ENCODE results near the gene NSD2.

GRCh38 chr4:1982124-1983052 is 111.2 kb downstream of the NSD2 start:
- TF ChIP-seq FOXK2 (IDR thresholded peaks at IDR 0.05) (no peak), ZNF384 (IDR thresholded peaks at IDR 0.05) (no peak), ELF4 (IDR thresholded peaks at IDR 0.05) (no peak), SP1 (IDR thresholded peaks at IDR 0.05) (no peak), HDGF (IDR thresholded peaks at IDR 0.05; ENCODE audit: borderline replicate concordance) (no peak), NFRKB (IDR thresholded peaks at IDR 0.05) (no peak), FOXM1 (IDR thresholded peaks at IDR 0.05; ENCODE audit: borderline replicate concordance) (no peak), FOXA1 (IDR thresholded peaks at IDR 0.05) (no peak), BHLHE40 (IDR thresholded peaks at IDR 0.05; ENCODE audit: borderline replicate concordance) (no peak), L3MBTL2 (conservative IDR thresholded peaks at IDR 0.05) (no peak), SUZ12 (IDR thresholded peaks at IDR 0.05) (no peak)
